ENCODE data around the gene CNTNAP3B.
"Not testable (repeated sequence)": the region's sequence is repeated elsewhere in the genome, so short reads cannot be mapped to it uniquely, and the experiment has no call there.

GRCh38 chr9:41935727-41936126, 193.5 kb downstream of the CNTNAP3B start:
- not testable (repeated sequence) for TF ChIP-seq CTCF (IDR thresholded peaks at IDR 0.05; ENCODE audit: poor library complexity, severe bottlenecking); MXI1 (conservative IDR thresholded peaks at IDR 0.05; ENCODE audit: poor library complexity, severe bottlenecking); RAD21 (conservative IDR thresholded peaks at IDR 0.05); EZH2 (IDR thresholded peaks at IDR 0.05; ENCODE audit: borderline replicate concordance, insufficient read depth, low read length, poor library complexity, severe bottlenecking); REST (IDR thresholded peaks at IDR 0.05; ENCODE audit: borderline replicate concordance); SMC3 (conservative IDR thresholded peaks at IDR 0.05; ENCODE audit: poor library complexity); EP300 (conservative IDR thresholded peaks at IDR 0.05; ENCODE audit: poor library complexity, severe bottlenecking); TAF1 (IDR thresholded peaks at IDR 0.05; ENCODE audit: low read depth)

Data from neural cell (in vitro differentiated cells).